ENCODE data around the gene IFIT2.
"Not testable (repeated sequence)": the region's sequence is repeated elsewhere in the genome, so short reads cannot be mapped to it uniquely, and the experiment has no call there.

IFIT2 gene

DNA sequence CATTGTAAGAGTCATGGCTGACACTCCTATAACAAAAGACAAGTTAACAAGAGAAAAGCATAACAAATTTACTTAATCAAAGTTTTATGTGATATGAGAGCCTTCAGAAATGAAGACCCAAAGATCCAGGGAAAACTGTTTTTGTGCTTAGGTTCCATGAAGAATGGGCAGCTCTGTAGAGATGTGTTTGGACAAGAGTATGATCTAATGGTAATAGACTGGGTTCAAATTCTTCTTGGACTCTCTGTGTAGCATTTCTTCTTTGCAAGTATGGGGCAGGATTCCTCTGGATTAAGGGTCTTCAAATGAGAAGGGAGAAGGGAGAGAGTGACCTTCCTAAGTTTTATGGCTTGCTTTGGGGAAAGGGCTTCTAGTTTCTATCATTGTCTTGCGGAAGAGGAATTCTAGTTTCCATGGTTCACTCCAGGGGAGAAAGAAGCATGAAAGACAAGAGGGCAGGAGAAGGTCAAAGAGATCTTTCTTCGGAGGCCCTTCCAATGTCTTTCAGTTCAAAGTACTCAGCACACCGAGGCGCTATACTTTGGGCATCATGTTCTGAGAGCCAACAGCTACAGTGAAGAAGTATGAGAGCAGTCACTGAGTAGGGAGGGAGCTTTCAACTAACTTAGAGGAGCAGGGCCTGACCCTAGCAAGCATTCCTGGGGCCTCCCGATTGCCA lies 41.4 kb downstream of the IFIT2 start:
- DNase-seq, result no peak

GRCh38 chr10:89344156-89344555 lies 42.3 kb downstream of the IFIT2 start:
- DNase-seq, result no peak

GRCh38 chr10:89345367-89346000 lies 43.6 kb downstream of the IFIT2 start:
- DNase-seq, result no peak

- no peak for DNase-seq
These were observed 44.8 kb downstream of the IFIT2 start for GRCh38 chr10:89346405-89347254.

- no peak for DNase-seq
These were observed 46.0 kb downstream of the IFIT2 start for GRCh38 chr10:89347701-89348457.

GRCh38 chr10:89348481-89348880 lies 46.6 kb downstream of the IFIT2 start:
- DNase-seq, result no peak

GRCh38 chr10:89348975-89349374 lies 47.1 kb downstream of the IFIT2 start:
- no peak for DNase-seq

- not testable (repeated sequence) for DNase-seq
These were observed 48.9 kb downstream of the IFIT2 start for GRCh38 chr10:89350631-89351315.

DNA sequence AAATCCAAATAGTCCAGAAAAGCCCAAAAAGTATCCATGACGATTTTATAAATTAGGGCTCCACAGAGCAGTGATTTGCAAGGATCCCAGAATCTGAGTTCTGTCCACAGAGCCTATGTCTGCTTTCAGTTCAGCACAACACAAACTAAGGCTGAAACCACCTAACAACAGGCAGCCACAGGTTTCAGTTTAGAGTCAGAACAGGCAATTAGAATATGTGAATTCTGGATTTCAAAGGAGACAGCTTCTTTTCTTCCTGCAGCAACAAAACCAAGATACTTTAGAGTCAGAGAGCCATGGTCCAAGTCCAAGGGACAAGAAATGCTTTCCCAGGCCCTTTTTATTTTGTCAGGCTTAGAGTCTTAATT lies 49.5 kb downstream of the IFIT2 start:
- no peak for DNase-seq

GRCh38 chr10:89351780-89352597 lies 50.1 kb downstream of the IFIT2 start:
- DNase-seq, result no peak

- no peak for DNase-seq
These were observed 51.0 kb downstream of the IFIT2 start for GRCh38 chr10:89352802-89353201.

- DNase-seq, result no peak
These were observed 53.6 kb downstream of the IFIT2 start for GRCh38 chr10:89355394-89355931.

- no peak for DNase-seq
These were observed 55.2 kb downstream of the IFIT2 start for GRCh38 chr10:89357096-89357495.

DNA sequence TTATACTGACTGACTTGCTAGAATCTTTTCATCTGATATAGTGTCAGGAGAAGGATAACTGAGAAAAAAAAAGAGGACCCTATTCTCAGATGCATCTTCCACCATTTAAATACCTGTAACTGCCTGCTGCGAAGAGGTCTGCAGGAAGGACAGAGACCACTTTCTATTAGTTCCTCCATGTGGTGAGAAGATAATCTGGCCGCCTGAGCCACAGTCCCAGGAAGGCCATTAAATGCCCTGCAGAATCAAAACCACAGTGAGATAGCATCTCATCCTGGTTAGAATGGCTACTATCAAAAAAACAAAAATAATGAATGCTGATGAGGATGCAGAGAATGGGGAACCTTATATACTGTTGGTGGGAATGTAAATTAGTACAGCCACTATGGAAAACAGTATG lies 56.1 kb downstream of the IFIT2 start:
- no peak for DNase-seq
